HepG2 (cell line): ENCODE results near the gene STAT1. TPM values are rescaled to one million over a fixed set of nuclear protein-coding genes. Genes with fewer than 3 reads are reported as not detected.

ENCODE experiments used
- ATAC-seq: fragments of 200-7000 bp; cut with Tn5 transposase; 3 replicates; pipeline ENCODE4 v1.9.1; 2020; ENCODE audit warnings: mild to moderate bottlenecking, moderate library complexity
- BruUV-seq: library from RNA; stranded (reverse); fragments of 400-500 nt; replicated peaks from 2 replicates; lab custom pipeline; 2021; lab: Mats Ljungman, UMichigan
- CTCF ChIA-PET: fragments of 300-600 bp; formaldehyde crosslinking; extraction: SDS; loops from one replicate; lab custom pipeline; 2021; ENCODE audit warnings: low total read pairs, inconsistent platforms, low intra/inter-chr PET ratio; lab: Yijun Ruan, JAX
- POLR2A ChIA-PET: fragments of 350-600 bp; sonication (Branson Sonifier 250); formaldehyde crosslinking; loops from one replicate; lab custom pipeline; 2020; ENCODE audit warnings: antibody characterized with exemption, inconsistent platforms; lab: Yijun Ruan, JAX
- DNase-seq: peaks from one replicate; pipeline ENCODE4 v3.0.0-alpha.2; 2015; ENCODE audit warnings: low spot score
- FAIRE-seq: peaks from 3 replicates; lab custom pipeline; 2011; peaks lifted over from hg19 to GRCh38; lab: Jason Lieb, UNC
- H2AFZ ChIP-seq: one replicate; pipeline ENCODE4 v1.6.1; 2011; ENCODE audit warnings: low read length, inconsistent platforms
- H3K27ac ChIP-seq: fragments of 300-600 bp; 3 replicates; pipeline ENCODE4 v1.8.0; 2011; ENCODE audit warnings: mixed run types, mild to moderate bottlenecking, mixed read lengths, low read length, inconsistent platforms; ENCODE audit not compliant: insufficient read depth; ENCODE audit errors: extremely low read length
- H3K27me3 ChIP-seq, 2 experiments: fragments of 200-600 bp in 1 of 2; 2 replicates in 1 of 2; 3 replicates in 1 of 2; pipeline versions ENCODE4 v1.6.0 to v1.8.0; 2011; ENCODE audit warnings: low read length in 2 of 2, mild to moderate bottlenecking in 2 of 2, moderate library complexity in 2 of 2, inconsistent platforms in 1 of 2; ENCODE audit not compliant: insufficient read depth in 2 of 2, control insufficient read depth in 1 of 2
- H3K36me3 ChIP-seq, 2 experiments: fragments of 200-600 bp in 1 of 2; replicated peaks in 1 of 2; 2 replicates in 1 of 2; 3 replicates in 1 of 2; pipeline versions ENCODE4 v1.5.1 to v1.8.0; 2011; ENCODE audit warnings: low read length in 2 of 2, inconsistent platforms in 1 of 2; ENCODE audit not compliant: insufficient read depth in 2 of 2, control insufficient read depth in 1 of 2
- H3K4me1 ChIP-seq: 2 replicates; pipeline ENCODE4 v1.5.1; 2012; ENCODE audit warnings: low read length, inconsistent platforms; ENCODE audit not compliant: insufficient read depth
- H3K4me2 ChIP-seq: 2 replicates; pipeline ENCODE4 v1.6.0; 2011; ENCODE audit warnings: low read depth, low read length, inconsistent platforms
- H3K4me3 ChIP-seq, 3 experiments: fragments of 200-600 bp in 1 of 3; sonication (generic), shearing (Covaris generic) in 1 of 3; replicated peaks in 1 of 3; 2 replicates each; pipeline ENCODE4 v1.5.1; 2011 to 2016; ENCODE audit warnings: low read length in 3 of 3, inconsistent platforms in 2 of 3, low read depth in 2 of 3, mild to moderate bottlenecking in 2 of 3, control low read depth in 1 of 3, mixed read lengths in 1 of 3; ENCODE audit not compliant: insufficient read depth in 1 of 3
- H3K79me2 ChIP-seq: one replicate; pipeline ENCODE4 v1.6.1; 2011; ENCODE audit warnings: low read length, inconsistent platforms; ENCODE audit not compliant: insufficient read depth
- H3K9ac ChIP-seq: 2 replicates; pipeline ENCODE4 v1.6.0; 2011; ENCODE audit warnings: mild to moderate bottlenecking, low read depth, low read length, inconsistent platforms; ENCODE audit not compliant: insufficient read depth
- H3K9me3 ChIP-seq: 2 replicates; pipeline ENCODE4 v1.5.1; 2012; ENCODE audit warnings: mild to moderate bottlenecking, low read length
- H4K20me1 ChIP-seq: 2 replicates; pipeline ENCODE4 v1.6.0; 2011; ENCODE audit warnings: inconsistent platforms, mild to moderate bottlenecking, low read length, moderate library complexity; ENCODE audit not compliant: insufficient read depth
- CSRNP2 ChIP-seq: sonication (generic); formaldehyde crosslinking; conservative IDR thresholded peaks from 2 replicates; pipeline ENCODE4 v1.8.0; 2022; ENCODE audit warnings: low read depth, missing genetic modification reagents
- MAF1 ChIP-seq: sonication (generic); formaldehyde crosslinking; IDR thresholded peaks from 2 replicates; pipeline ENCODE4 v1.5.0; 2020; ENCODE audit warnings: missing genetic modification reagents, borderline replicate concordance
- NR2F1 ChIP-seq, 2 experiments: fragments of 450-650 bp in 1 of 2; formaldehyde crosslinking in 1 of 2; IDR thresholded peaks; 2 replicates each; pipeline versions ENCODE4 v1.5.0 to v1.6.1; 2016 to 2020; ENCODE audit warnings: mild to moderate bottlenecking in 1 of 2, missing compliant biosample characterization in 1 of 2, missing genetic modification reagents in 1 of 2, moderate library complexity in 1 of 2
- NR2F6 ChIP-seq, 2 experiments: IDR thresholded peaks; 2 replicates each; pipeline ENCODE4 v1.6.1; 2016; ENCODE audit warnings: antibody characterized with exemption in 1 of 2, mild to moderate bottlenecking in 1 of 2
- NRL ChIP-seq: sonication (generic); formaldehyde crosslinking; IDR thresholded peaks from 2 replicates; pipeline ENCODE4 v1.5.0; 2020; ENCODE audit warnings: missing genetic modification reagents, mild to moderate bottlenecking, moderate library complexity, borderline replicate concordance
- PREB ChIP-seq: sonication (generic); formaldehyde crosslinking; IDR thresholded peaks from 2 replicates; pipeline ENCODE4 v1.4.0; 2020; ENCODE audit warnings: missing genetic modification reagents
- RBM22 ChIP-seq: fragments of 200-400 bp; formaldehyde crosslinking; optimal IDR thresholded peaks from 2 replicates; pipeline ENCODE3; 2017; ENCODE audit warnings: mild to moderate bottlenecking, low read length, moderate library complexity
- SOX6 ChIP-seq, 2 experiments: fragments of 450-650 bp in 1 of 2; sonication (generic) in 1 of 2; formaldehyde crosslinking in 1 of 2; IDR thresholded peaks; 2 replicates each; pipeline versions ENCODE4 v1.4.0 to v1.6.1; 2017 to 2020; ENCODE audit warnings: antibody characterized with exemption in 1 of 2, mild to moderate bottlenecking in 1 of 2, missing genetic modification reagents in 1 of 2
- SYNCRIP ChIP-seq: fragments of 200-400 bp; formaldehyde crosslinking; IDR thresholded peaks from 2 replicates; pipeline ENCODE4 v1.6.1; 2018; ENCODE audit warnings: mild to moderate bottlenecking, low read depth, low read length; ENCODE audit not compliant: insufficient read depth
- WGBS: methylation state at CpG from one replicate; pipeline ENCODE4 v1.1.6; 2017; ENCODE audit warnings: low lambda C conversion rate; 5-methylcytosine and 5-hydroxymethylcytosine counted together
- in situ Hi-C: cut with HindIII; loops from 2 replicates; pipeline ENCODE4 v1.10.0; 2017; ENCODE audit warnings: low pct_unique_long_range_greater_than_20kb; ENCODE audit not compliant: extremely low pct_ligation_motif_present
- intact Hi-C: fragments of 100-400 bp; cut with micrococcal nuclease; formaldehyde crosslinking; loops from one replicate; pipeline ENCODE4 v1.10.0; 2022; ENCODE audit not compliant: unreplicated experiment
- polyA plus RNA-seq, 8 experiments: library from polyadenylated mRNA; depleted of rRNA in 3 of 8; stranded (reverse) in 7 of 8; unstranded in 1 of 8; fragments of >200 nt; fragmentation: Illumina TruSeq in 4 of 8; extraction: Trizol in 4 of 8; gene quantifications; 2 replicates each; pipeline versions ENCODE4 v1.2.1 to v1.2.3, GENCODE V29; 2011 to 2016; ENCODE audit warnings: low read depth in 4 of 8, missing spikeins in 1 of 8, mixed read lengths in 1 of 8; ENCODE audit not compliant: insufficient read depth in 1 of 8
- total RNA-seq, 5 experiments: library from RNA; depleted of rRNA; stranded (reverse); fragments of >200 nt; fragmentation: Illumina TruSeq; extraction: Trizol; gene quantifications; 2 replicates each; pipeline ENCODE4 v1.2.3, GENCODE V29; 2016; ENCODE audit warnings: low read depth in 1 of 5

STAT1 gene
- total and polyA plus RNA-seq, 2 of the 13 experiments (the other 11 are each of a cell fraction or from before 2014, with no cell fraction given): 21.8 to 59.6 TPM

GRCh38 chr2:190929919-190930318 is 84.1 kb downstream of the STAT1 start:
- peaks cover 11 to 52% of the 10 kb centered on the region in 2 experiments for H3K36me3 ChIP-seq
- no peak overlapping the region for H3K4me3 ChIP-seq
- no peak overlapping the region for H3K9ac ChIP-seq
- 93% methylated on average over 7 of the region's 7 CpGs for WGBS
- H3K4me1 ChIP-seq: no peaks in the 10 kb centered on the region
- in situ Hi-C loops (no loop called here), intact Hi-C loops (no loop called here)
- H3K79me2 ChIP-seq: no peaks in the 10 kb centered on the region
- H3K9me3 ChIP-seq: no peaks in the 10 kb centered on the region
- no peak overlapping the region for H3K27ac ChIP-seq
- POLR2A ChIA-PET: no interaction called here
- no peaks in the 10 kb centered on the region for H3K27me3 ChIP-seq
- H3K4me2 ChIP-seq: no peak overlapping the region
- CTCF ChIA-PET: no interaction called here
- ATAC-seq (peak; percentile 63), DNase-seq (no peak)
- H4K20me1 ChIP-seq: no peaks in the 10 kb centered on the region
- TF ChIP-seq NR2F6 (IDR thresholded peaks at IDR 0.05): no peak
- peak; percentile 58 for TF ChIP-seq NR2F6 (CRISPR knock-in tag; IDR thresholded peaks at IDR 0.05)
- no peak for TF ChIP-seq MAF1 (CRISPR knock-in tag)
- TF ChIP-seq NR2F1 (CRISPR knock-in tag; IDR thresholded peaks at IDR 0.05): peak; percentile 27 to 40; a peak in 1 of 4 replicates
- no peak for TF ChIP-seq SOX6 (IDR thresholded peaks at IDR 0.05)
- 0 out of 2 replicates have a peak, but pooled peaks have one; percentile 10 for TF ChIP-seq SOX6 (CRISPR knock-in tag; IDR thresholded peaks at IDR 0.05)
- no peak for TF ChIP-seq NRL (CRISPR knock-in tag)
- TF ChIP-seq, all 625 proteins: peak for 3
- FAIRE-seq: no peak
- no peak overlapping the region for H2AFZ ChIP-seq
- BruUV-seq: no TSS peak

- DNase-seq (no peak), FAIRE-seq (no peak), ATAC-seq (no peak)
- no TSS peak for BruUV-seq
- Histone ChIP-seq H3K79me2 (no peaks in the 10 kb centered on the region), H3K27me3 (no peaks in the 10 kb centered on the region), H3K9me3 (no peaks in the 10 kb centered on the region), H3K4me1 (no peaks in the 10 kb centered on the region), H4K20me1 (no peaks in the 10 kb centered on the region), H2AFZ (no peak overlapping the region), H3K4me3 (no peak overlapping the region), H3K4me2 (no peak overlapping the region), H3K9ac (no peak overlapping the region), H3K36me3 (peaks cover 14 to 65% of the 10 kb centered on the region in 2 experiments), H3K27ac (no peak overlapping the region)
- ChIA-PET POLR2A (no interaction called here), CTCF (no interaction called here)
- in situ Hi-C loops (no loop called here), intact Hi-C loops (no loop called here)
- TF ChIP-seq PREB (CRISPR knock-in tag) (no peak), SYNCRIP (no peak), CSRNP2 (CRISPR knock-in tag) (no peak), RBM22 (peak; percentile 82)
- 95% methylated on average over 2 of the region's 2 CpGs for WGBS
Observed at GRCh38 chr2:190927301-190927700, 86.7 kb downstream of the STAT1 start.
